ENCODE results near the gene GLIS1. TPM values are rescaled to one million over a fixed set of nuclear protein-coding genes. Genes with fewer than 3 reads are reported as not detected.

GLIS1 gene
- total RNA-seq, 2 donors from 2014 or later: 0.37 to 0.44 TPM

DNA sequence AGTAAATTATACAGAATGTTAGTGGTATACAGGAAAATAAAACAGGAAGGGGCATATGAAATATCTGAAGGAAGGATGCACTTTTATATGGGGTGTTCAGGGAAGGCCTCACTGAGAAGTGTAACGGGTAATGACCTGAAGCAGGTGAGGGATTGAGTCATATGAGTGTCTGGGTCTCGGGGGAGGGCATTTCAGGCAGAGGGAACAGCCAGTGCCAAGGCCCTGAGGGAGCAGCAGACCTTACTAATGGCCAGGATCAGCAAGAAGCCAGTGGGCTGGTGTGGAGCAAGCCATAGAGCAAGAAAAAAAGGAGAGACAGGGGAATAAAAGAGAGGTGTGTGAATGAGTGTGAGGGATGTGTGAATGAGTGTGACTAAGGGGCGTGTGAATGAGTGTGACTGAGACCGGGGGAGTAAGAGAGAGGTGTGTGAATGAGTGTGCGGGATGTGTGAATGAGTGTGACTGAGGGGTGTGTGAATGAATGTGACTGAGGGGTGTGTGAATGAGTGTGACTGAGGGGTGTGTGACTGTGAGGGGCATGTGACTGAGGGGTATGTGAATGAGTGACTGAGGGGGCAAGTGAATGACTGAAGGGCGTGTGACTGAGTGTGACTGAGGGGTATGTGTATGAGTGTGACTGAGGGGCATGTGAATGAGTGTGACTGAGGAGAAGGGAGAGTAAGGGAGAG is 107.2 kb downstream of the GLIS1 start:
- intact Hi-C loops (cut with DNase I): no loop called here
- ATAC-seq: no peak
- DNase-seq: no peak

DNA sequence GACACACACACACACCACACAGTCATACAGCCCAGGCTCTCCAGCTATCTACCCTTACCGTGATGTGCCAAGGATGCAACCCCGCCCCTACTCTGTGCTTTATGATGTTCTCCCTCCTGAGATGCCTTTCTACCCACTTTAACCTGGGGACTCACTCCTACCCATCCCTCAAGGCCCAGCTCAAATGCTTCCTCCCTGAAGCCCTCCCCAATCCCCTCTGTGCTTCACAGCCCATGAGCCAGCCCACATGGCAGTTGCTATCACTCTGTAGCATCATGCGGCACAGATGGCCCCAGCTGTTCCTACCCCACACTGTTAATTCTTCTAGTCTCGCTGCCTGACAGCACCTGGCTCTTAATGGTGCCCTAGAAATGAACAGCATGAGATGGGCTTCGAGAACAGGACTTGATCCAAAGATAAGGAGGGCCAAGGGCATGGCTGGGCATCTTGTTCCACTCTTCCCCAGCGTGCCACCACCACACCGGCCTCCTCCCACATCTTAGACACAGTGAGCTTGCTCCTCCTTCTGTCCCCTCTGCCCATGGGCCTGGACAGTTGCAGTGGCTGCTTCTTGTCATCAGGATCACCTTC is 109.8 kb downstream of the GLIS1 start:
- intact Hi-C loops (cut with DNase I): no loop called here
- ATAC-seq (no peak), DNase-seq (no peak)

DNA sequence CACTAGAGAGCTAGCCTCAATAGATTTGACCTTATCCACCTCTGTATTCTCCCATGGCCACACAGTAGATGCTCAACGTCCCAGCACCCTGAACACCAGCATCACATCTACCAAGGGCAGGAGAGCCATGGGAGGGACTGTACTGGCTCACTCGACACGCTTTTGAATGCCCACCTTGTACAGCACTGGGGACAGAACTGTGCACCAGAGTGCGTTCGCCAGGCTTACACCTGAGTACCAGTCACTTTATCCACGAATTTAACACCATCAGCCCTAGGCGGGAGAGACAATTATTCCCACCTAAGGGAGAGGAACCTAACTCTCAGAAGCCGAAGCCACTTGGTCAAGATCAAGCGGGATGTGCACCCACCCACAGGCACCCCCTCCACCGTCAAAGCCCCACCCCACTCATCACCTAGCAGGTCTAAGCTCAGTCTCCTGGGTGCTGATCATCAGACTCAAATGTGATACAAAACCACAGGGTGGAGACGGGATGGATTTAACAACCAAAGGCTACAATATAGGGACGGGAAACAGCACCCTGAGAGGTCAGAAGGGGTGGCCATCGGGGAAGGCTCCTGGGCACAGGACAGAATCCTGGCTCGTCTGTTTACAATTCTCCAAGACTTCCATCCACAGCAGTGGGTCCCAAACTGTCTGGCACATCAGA is 110.5 kb downstream of the GLIS1 start:
- no peak for DNase-seq
- intact Hi-C loops (cut with DNase I): no loop called here
- no peak for ATAC-seq

DNA sequence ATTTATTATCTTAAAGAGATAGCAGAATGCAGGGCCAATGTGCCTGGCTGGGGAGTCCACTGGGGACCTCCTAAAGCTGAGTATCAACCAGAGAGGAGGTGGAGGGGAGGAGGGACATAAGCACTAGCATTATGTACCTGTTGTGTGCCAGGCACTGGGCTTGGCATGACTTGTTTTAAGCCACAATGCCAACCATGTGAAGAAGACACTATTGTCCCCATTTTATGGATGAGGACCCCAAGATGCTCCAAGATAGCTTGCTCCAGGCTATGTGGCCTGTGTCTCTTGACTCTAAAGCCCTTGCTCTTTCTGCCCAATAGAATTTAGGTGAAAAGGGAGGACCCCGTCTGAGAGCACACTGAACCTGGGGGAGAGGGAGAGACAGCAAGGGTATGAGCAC is 111.3 kb downstream of the GLIS1 start:
- intact Hi-C loops (cut with DNase I): no loop called here
- ATAC-seq (no peak), DNase-seq (no peak)

DNA sequence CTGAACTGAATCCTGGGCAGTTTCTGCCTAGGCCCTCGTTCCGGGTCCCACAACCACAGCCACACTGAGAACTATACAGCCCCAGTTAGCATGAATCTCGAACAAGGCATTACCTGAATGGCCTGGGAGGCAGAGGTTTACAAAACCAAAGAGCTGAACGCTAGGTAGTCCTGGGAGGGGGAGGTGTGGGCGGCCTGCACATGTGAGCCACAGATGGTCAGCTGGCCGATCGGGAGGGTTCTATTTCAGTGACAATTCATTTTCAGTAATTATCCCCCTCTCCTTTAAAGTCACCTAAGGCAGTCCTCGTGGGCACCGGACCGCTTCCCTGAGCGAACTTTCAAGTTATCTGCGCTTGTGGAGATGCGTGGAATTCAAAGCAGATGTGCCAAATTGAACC is 111.9 kb downstream of the GLIS1 start:
- DNase-seq: no peak
- intact Hi-C loops (cut with DNase I): no loop called here
- no peak for ATAC-seq

DNA sequence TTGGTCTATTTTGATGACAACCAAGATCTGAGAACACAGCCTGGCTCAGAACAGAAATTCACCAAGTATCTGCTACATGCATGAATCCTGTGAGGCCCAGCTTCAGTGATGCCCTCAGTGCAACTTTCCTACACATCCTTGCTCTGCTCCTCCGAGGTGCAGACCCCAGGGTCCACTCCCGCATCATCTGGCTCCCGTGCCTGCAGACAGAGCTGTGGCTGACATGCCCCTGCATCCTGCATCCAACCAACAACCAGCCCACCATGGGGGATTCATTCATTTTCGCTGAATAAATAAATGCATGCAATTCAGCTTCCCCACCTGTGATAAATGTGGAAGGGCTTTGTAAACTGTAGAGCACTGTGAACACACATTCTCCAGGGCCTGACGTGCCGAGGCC is 112.3 kb downstream of the GLIS1 start:
- intact Hi-C loops (cut with DNase I): no loop called here
- DNase-seq (no peak), ATAC-seq (no peak)

DNA sequence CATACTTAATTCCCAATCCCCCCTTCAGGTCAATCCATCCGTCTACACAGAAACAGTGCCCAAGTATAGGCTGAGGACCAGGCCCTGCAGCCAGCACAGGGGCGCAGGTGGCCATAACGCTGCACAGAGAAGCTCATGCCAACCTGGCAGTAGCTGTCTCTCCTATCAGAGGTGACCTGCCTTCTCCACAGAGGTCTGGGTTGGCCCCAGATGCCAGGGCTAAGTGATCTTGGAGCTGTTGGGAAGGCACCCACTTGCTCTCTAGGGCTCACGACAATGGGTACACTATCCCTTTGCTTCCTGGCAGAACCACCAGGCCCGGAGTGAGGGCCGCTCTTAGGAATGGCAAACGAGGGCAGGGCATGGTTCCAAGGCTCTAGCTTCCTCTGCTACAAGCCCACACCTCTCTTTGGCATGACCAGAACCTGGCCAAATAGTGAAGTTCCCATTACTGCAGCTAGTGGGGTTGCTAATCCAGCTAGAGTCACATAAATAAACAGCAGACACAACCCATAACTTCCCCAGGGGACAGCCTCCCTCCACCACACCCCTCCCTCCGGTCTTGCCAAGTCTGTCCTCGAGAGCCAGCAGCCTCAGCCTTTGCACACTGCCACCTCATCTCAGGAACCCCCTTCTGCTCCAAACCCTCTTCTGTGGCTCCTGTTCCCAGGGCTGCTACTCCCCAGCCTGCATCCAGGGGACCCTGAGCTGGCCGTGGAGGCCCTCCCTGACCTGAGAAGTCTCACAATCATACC is 113.0 kb downstream of the GLIS1 start:
- intact Hi-C loops (cut with DNase I): no loop called here
- ATAC-seq (peak in 1 of 2 donors; percentile 31), DNase-seq (no peak)

DNA sequence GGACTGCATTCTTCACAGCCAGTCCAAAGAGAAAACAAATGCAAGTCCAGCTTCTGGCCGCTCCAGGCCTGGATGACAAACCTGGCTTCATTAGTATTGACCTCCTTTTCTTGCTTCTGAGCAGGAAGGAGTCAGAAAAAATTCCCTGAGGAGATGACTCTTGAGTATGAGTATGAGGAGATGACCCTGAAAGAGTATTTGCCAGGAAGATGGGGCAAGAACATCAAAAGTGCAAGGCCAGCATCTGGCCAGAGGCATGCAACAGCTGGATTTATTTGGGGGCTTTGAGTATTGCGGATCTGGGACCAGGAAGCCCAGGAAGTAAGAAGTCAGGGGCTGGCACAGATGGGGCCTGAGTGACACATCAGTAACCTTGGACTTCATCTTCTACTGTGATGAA is 113.9 kb downstream of the GLIS1 start:
- ATAC-seq (peak in 1 of 2 donors; percentile 85), DNase-seq (peak; percentile 48)
- intact Hi-C loops (cut with DNase I): no loop called here

DNA sequence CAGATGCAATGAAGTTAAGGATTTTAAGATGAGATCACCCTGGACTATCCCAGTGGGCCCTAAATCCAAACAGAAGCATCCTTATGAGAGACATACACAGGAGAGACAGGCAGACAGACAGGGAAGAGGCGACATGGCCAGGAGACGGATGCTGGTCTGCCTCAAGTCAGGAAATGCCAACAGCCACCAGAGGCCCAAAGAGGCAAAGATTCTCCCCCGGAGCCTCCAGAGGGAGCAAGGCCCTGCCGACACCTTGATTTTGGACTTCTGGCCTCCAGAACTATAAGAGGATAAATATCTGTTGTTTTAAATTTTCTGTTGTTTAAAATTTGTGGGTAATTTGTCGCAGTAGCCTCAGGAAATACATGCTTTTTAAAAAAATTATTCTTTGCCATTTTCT is 116.4 kb downstream of the GLIS1 start:
- intact Hi-C loops (cut with DNase I): no loop called here

DNA sequence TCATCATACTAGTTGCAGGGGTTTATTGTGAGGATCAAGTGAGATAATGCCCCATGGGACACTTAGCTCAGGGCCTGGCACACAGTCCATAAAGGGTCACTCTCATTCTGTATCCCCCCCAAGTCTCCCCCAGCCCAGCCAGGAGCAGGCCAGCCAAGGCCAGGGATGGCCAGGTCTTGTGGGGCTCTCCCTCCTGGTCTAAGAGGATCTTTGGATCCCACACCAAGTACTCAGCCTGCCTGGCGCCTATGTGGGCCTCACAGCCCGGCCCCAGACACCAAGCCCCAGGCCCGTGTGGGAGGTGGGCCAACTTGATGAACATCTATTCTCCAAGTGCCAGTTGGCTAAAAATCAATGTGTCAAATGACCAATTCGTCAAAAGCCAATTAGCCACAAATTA is 117.8 kb downstream of the GLIS1 start:
- no peak for ATAC-seq
- no peak for DNase-seq
- intact Hi-C loops (cut with DNase I): no loop called here

More for the DNA sequence above, 116.4 kb downstream of the GLIS1 start:
- ATAC-seq (no peak), DNase-seq (no peak)

DNA sequence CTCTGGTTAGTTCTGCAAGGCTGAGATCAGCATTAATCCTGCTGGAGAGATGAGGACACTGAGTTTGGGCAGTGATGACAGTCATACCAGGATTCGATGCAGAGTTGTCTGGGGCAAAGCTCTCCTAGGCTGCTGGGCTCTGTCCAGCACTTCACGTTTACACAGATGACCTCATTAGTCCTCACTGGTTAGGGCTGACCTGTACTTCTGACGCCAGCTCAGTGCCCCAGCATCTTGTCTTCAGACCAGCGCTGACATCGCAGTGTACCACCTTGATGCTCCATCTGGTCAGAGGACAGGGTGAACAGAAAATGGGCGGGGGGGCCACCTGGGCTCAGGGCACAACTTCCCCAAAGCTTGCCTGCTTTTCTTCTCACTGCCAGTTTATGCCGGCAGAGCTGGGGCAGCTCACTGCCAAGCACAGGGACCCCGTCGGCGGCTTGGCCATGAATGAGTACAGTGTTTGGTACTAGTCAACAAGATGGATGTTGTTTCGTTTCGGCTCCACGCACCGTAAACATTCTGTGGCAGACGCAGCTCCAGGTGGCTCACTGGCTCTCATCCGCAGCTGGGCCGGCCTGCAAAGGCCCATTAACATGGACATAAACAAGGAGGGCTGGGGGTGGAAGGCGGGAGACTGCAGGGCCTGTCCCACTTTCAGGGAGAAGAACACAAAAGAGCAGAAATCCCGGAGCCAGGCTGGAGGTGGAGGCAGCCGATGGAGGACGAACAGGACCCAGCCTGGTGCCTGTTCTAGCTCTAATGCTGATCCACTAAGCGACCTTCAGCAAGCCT is 118.7 kb downstream of the GLIS1 start:
- ATAC-seq (no peak), DNase-seq (no peak)
- intact Hi-C loops (cut with DNase I): no loop called here

DNA sequence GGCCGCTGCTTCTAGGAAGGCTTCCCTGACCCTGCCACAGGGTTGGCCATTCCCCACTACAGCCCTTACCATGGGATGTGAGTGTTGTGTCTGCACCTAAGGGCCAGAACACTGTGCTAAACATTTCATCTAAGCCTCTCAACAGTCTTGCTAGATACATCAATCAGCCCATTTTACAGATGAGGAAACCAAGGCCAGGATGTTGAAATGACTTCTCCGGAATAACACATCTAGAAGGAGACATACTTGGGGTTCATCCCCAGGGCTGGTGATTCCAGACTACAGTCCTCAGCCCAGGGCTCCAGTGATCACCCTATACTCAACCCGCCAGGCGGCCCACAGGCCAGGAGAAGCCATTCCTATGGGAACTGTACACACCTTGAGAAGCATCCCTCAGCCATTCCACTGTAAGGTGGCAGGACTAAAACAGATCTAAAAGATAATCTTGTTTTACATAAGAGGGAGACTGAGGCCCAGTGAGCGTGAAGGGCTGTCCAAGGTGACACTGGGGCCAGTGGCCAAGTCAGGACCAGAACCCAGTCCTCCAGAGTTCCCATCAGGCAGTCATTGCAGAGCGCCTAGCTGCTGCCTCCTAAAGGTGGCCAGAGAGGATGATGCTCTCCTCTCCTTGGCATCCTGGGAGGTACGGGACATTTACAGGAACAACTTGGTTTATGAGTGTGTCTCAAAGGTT is 119.5 kb downstream of the GLIS1 start:
- intact Hi-C loops (cut with DNase I): no loop called here
- DNase-seq (no peak), ATAC-seq (no peak)

DNA sequence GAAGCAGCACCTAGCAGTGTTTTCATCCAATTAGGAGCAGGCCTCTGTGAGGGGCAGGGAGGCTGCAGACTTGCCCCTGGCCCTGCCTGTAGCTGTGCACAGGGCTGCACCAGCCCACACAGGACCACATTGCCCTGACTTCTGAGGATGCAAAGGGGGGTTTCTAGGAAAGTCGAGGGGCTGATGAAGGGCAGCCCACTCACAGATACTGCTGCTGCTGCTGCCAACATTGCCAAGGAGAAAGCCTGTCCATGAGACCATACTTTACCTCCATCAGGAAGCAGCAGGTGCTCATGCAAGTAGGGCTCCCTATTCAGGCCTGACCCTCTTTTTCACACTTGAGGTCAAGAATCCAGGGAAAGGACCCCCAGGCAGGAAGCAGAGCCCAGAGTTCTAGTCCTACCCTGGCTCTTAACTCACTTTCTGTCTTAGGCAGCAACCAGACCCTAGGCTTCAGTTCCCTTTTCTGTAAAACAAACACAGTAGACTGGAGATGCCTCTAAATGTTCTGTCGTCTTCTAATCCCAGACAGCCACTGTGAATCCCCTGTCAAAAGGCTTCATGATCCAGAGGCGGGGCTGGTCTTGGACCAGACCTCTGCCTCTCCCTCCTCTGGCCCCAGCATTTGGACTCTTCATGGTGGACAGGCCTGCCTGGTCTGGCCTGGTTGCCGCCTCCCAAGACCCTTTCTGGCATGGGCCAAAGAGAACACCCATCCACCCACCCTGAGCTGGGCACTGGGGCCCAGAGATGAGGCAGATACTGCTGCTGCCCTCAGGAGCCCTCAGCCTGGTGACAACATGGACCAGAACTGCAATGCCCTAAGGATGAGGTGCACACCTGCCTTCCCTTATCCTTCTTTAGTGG is 120.2 kb downstream of the GLIS1 start:
- DNase-seq (no peak), ATAC-seq (no peak)
- intact Hi-C loops (cut with DNase I): no loop called here

DNA sequence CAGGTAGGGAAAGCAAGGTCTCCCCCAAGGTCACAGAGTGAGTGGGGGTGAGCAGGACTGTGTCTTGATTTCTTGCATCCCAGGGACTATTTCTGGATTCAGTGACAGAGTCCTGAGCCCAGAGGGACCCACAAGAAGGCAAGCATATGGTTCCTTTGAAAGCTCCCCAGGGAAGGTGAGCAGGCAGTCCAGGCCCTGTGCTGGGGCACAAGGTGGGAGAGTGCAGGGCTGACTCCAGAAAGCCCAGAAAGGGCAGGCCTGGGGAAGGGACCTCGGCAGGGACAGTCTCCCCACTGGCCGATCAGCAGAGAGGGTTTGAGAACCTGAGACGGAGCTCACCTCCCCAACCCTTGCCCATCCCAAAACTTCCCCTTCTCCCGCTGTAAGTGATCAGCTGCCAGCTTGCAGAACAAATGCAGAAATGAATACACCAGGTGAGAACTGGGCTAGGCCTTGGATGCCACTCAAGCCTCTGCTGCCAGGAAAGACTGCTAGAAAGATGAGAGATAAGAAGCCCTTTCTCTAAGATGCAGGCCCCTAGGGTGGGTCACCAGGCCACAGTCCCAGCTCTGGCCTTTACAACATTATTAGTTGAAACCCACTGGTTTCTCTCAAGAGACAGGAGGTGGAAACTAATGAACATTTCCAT is 121.0 kb downstream of the GLIS1 start:
- ATAC-seq (no peak), DNase-seq (no peak)
- intact Hi-C loops (cut with DNase I): no loop called here

DNA sequence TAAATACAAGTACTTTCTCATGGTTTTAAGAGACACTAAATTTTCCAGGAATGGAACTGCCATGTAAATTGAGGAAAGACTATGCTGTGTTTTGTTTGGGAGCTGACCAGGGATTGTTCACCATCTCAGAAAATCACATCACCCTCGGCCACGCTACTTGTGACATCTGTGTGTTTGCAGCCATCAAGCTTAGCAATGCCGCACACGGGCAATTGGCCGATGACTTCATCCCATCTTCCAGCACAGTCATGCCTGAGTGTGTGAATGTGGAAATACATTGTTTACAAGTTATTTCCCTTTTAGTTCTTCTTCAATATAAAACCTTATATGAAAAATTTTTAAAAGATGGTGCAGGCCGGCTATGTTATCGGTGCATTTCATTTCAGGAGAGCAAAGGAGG is 121.6 kb downstream of the GLIS1 start:
- no peak for ATAC-seq
- DNase-seq: no peak
- intact Hi-C loops (cut with DNase I): no loop called here

DNA sequence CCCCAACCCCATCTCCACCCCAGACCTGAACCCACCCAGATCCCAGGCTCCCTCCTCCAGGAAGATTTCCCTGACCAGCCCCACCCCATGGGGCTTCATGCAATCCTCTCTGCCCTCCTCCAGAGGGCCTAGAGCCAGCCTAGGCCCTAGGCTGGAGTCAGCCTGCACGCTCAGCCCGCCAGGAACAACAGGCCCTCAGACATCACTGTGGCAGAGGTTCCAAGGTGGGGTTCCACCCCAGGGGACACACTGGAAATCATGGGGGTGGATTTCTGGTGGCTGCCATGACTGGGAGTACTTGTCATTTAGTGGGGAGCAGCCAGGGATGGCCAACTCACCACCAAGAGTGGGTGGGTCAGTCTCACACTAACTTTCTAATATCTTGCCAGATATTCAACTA is 122.0 kb downstream of the GLIS1 start:
- DNase-seq (no peak), ATAC-seq (no peak)
- intact Hi-C loops (cut with DNase I): no loop called here

DNA sequence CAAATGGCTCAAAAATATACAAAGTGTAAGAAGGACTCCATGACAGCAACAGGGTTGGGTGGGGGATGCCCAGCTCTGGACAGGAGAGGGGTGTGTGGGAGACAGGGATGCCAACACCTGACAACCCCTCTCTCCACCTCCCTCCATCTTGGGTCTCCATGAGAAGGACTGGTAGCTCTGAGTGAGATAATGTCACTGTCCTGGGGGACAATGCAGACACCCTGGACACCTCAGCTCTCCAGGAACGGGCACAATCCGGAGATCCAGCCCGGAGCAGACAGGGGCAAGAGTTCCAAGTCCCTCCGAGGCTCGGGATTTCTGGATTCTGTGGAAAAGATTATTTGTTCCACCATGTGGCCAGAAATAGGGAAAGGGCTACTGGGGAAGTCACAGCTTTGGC is 122.5 kb downstream of the GLIS1 start:
- no peak for ATAC-seq
- DNase-seq: no peak
- intact Hi-C loops (cut with DNase I): no loop called here
